ELR (cell line): ENCODE data around the gene CDC42EP1.

Source experiments
- DNase-seq: peaks from one replicate; pipeline ENCODE4 v3.0.0-alpha.2; 2015; ENCODE audit warnings: low read depth

The CDC42EP1 gene

DNA sequence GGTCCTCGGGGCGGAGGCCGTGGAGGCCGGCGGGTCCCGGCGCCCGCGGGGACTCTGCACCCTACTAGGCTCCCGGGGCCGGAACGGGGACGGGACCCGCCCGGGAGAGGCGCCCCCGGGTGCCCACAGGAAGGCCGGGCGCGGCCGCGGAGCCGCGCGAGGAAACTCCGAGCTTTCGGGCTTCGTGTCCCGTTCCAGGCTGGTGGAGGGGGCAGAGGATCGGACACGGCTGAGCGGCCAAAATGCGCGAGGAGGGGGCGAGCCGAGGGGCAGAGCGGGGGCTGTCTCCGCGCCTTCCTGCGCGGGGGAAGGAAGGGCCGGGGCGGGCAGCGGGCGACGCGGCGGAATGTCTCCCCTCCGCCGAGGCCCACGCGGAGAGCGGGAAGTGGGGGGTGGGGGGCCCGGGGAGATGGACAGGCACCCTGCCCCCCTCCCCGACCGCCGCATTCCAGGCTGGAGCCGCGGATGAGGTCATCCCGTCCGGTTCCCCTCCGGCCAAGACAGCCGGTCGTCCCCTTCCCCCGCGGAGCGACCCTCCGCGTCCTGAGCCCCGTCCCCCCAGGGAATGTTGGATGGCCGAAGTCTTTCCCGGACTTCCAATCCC is 430 bp downstream of the CDC42EP1 start:
- peak; percentile 81 for DNase-seq

DNA sequence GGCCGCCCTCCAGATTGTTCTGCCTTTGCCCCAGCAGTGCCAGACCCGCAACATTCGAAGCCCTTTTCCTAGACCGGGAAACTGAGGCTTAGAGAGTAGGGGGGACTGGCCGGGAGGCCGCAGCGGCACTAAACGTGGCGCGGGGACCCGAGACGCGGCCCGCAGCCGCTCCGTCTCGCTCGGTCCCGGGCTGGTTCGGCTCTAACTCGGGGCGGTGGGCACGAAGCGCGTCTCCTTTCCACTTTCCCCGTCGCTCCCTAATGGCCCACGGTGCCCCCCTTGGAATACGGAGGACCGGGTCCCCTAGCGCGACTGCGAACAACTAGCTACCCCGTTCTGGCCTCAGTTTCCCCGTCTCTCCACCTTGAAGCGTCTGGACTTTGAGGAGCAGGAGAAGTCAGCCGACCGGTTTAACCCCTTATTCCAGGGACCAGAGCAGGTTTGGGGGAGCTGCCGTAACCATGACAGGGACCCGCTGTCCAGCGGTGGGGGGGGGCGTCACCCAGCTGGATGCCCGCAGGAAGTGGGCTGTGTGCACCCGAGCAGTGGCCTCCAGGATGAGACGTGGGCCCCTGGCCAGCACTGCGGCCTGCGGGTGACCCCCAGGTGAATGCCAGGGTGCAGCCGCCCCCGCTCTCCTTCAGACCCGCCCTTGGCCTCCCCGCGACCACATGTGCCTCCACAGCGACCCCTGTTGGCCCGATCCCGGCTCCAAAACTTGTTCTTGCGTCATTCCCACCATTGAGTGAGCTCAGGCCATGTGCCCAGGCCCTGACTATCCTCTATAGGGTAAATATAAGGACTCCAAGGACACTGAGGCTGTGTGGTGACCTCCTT is 1.1 kb downstream of the CDC42EP1 start:
- DNase-seq, result peak; percentile 92

DNA sequence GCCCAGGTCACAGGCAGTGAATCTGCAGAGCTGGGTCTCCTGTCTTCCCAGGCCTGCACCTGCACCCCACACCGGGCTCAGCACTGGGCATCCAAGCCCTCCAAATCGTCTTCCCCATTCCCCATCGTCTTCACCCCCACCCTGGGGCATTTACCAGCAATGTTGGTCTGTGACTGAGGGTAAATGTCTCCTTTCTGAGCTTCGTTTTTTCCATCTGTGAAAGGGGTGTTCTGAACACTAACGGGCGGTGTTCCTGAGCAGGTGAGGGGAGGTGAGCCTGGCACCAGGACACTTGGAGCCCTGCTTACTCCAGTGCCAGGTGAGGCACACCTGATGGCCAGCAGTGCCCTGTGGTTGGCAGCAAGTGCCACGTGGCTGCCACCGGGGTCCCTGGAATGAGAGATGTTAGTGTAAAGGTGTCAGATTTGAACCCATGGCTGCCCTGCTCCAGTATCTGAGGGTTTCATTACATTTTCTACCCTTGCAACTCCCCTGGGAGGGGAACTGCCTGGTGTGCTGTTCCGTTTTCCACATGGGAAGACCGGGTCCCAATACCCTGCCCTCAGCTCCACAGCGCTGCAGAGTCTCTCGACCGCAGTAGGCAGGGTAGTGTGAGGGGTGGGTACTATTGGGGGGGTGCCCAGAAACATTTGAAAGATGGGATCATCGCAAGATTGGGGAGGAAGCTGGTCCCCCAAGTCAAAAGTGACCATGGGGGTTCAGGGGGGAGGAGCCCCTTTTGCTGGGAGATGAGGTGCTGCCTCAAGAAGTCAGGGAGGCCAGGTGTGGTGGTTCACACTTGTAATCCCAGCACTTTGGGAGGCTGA is 2.0 kb downstream of the CDC42EP1 start:
- no peak for DNase-seq

DNA sequence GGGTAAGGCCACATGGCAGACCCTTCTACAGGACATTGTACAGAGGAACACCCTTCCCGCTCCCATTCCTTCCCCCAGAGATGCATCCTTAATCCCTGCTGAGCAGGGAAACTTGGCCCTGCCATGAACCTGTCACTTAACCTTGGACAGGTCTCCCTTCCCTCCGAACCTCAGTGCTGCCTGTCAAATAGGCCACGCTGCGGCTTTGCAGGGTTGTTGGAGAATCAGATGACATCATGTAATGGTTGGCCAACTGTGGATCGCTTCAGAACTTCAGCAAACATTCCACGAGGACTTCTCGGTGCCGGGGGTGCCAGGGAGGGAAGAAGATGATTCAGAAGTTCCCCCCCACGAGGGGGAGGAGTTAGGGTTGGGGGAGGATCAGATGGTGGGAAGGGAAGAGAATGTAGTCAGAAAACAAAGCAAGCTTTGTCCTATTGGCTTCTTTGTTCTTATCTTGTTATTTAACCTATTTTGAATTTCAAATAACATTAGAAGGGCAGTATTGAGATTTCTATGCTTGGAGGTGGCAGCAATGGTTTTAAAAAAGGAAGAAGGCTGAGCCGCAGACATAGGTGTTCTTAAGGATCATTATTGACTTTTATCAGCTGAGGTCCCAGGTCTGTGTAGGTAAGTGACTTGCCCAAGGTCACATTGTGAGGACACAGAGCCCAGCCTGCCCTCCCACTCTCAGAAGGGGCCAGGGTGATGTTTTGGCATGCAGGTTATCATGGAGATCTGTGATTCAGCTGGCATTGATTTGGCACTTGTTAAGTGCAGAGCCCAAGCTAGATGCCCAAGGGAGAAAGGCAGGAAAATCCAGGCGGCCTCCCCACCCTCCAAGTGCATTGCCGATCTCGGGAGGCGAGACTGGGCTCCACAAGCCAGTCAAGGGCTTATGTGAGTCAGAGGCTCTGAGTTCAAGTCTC is 3.1 kb downstream of the CDC42EP1 start:
- DNase-seq, result peak; percentile 96

DNA sequence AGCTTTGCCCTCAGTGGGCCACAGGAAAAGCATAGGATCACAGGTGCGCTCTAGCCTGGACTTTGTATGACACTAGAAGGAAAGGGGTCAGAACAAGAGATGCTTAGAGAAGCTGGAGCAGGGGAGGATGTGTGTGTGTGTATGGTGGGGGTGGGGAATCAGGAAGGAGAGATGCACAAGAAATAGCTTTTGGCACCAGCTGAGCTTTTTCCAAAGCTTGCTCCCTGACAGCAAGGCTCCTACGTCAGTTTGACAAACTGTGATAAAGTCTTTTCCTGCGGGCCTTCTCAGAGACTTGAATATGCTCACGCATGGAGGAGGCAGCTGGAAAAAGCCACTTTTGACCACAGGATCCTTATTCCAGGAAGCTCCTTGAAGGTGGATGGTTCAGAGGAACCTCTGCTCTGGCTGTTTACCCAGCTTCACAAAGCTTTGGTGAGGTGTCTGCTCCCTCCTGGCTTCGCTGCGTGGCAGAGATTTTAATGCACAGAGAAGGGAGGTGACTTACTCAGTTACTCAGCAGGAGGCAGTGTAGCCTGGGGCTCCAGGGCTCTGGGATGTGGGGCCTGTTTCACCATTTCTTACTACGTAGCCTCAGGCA is 3.9 kb downstream of the CDC42EP1 start:
- DNase-seq, result no peak

DNA sequence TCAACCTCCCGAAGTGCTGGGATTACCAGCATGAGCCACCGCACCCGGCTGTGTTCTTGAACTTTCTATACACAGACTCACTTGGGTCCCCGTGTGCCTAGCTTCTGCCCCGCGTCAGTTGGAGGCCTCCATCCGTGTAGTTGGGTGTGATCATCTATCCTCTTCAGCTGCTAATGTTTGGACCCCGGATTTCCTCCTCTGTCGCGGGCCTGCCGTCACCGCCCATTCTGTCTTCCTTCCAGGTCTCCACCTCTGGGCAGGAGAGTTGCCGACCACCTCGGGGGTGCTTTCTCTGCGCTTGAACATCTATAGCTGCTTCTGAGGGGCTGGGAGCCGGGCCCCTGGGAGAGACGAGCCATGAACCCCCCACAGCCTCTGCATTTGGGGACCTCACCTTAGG is 5.5 kb downstream of the CDC42EP1 start:
- no peak for DNase-seq

DNA sequence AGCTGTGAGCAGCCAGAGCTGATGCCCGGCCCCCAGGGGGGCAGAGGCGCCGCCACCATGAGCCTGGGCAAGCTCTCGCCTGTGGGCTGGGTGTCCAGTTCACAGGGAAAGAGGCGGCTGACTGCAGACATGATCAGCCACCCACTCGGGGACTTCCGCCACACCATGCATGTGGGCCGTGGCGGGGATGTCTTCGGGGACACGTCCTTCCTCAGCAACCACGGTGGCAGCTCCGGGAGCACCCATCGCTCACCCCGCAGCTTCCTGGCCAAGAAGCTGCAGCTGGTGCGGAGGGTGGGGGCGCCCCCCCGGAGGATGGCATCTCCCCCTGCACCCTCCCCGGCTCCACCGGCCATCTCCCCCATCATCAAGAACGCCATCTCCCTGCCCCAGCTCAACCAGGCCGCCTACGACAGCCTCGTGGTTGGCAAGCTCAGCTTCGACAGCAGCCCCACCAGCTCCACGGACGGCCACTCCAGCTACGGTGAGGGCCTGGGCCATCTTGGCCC is 6.1 kb downstream of the CDC42EP1 start:
- no peak for DNase-seq

DNA sequence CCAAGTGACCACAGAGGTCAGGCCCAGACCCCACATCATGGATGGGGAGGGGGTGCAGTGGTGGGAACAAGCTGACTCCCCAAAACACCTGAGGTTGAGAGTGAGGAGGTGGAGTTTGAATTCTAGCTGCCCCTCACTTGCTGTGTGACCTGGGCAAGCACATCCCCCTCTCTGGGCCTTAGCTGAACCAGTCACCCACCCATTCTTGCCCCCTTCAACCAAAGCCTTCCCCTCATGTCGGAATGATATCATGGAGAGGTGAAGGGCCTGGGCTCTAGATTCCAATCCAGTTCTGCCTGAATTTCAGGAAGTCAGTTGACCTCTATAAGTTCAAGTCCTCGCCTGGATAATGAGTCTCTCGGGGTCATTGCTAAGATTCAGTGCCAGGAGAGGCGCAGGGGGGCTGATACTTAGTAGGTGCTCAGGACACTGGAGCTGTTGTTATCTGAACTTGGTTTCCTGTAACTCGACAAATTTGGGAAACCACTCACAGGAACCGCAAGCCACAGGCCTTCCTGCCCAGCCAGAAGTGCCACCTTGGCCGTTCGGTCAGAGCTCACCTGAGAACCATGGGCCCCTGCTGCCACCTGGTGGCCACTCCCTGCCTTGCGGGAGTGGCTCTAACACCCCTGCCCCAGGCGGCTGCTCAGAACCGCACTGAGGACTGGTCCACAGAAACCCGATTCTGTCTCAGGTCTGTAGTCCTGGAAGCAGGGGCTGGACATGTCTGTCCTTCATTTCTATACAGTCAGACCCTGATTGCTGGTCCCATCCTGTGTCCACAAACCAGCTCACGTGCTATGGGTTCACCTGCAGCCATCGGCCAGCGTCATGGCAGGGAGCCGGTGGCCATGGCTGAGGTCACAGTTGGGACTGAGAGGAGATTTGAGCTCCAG is 6.9 kb downstream of the CDC42EP1 start:
- peak; percentile 68 for DNase-seq

DNA sequence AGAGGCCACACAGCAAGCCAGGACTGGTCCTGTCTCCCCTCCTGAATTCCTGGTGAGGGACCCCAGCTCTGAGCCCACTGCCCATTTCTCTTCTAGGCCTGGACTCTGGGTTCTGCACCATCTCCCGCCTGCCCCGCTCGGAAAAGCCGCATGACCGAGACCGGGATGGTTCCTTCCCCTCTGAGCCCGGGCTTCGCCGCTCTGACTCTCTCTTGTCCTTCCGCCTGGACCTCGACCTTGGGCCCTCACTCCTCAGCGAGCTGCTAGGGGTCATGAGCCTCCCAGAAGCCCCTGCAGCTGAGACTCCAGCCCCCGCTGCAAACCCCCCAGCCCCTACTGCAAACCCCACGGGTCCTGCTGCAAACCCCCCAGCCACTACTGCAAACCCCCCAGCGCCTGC is 7.7 kb downstream of the CDC42EP1 start:
- no peak for DNase-seq

DNA sequence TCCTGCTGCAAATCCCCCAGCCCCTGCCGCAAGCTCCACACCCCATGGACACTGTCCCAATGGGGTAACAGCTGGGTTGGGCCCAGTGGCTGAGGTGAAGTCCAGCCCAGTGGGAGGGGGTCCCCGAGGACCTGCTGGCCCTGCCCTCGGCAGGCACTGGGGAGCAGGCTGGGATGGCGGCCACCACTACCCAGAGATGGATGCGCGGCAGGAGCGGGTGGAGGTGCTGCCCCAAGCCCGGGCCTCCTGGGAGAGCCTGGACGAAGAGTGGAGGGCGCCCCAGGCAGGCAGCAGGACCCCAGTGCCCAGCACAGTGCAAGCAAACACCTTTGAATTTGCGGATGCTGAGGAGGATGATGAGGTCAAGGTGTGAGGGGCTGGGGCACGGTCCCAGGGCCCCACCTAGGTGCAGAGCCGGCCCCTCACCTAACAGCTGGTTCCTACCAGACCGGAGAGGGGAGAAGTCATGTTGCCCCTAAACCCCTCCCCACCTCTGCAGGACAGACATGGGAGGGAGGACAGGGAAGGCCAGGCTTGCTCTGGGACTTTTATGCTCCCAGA is 8.2 kb downstream of the CDC42EP1 start:
- no peak for DNase-seq

DNA sequence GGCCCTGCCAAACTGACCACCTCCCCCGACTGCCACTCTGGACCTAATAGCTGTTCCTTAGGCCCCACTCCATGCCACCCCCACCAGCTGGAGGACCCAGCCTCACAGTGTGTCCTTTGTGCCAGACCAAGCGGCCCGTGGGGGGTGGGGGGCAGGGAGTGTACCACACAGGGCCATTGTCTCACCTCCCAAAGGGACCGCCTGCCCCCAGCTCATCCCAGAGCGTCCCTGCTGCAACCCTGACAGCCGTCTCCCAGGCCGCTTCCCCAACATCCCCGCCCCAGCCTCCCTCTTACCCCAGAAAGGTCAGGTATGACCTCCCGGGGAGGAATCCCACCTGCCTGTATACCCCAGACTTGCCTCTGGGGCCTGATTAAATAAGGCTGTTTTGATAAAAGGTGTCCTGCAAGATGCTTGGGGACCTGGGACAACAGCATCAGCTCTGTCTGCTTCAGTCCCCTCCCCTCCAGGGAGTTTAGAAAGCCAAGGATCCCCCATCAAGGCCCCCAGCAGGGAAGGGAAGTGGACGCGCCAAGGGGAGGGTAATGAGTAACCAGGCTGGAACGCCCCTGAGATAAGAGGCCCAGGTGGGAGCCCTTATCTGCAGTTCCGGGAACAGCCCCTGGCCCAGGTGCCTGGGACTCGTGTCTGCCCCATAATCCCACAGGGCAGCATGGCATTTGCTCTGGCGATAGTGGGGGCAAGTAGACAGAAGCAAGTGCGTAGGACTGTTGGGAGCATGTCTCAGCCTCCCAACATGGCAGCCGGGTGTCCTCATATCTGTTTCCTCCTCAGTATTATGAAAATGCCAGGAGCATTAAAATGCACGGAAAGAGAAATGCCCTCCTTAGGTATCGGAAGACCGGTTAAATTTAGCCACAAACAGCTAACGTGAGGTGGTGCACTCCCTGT is 9.0 kb downstream of the CDC42EP1 start:
- no peak for DNase-seq

DNA sequence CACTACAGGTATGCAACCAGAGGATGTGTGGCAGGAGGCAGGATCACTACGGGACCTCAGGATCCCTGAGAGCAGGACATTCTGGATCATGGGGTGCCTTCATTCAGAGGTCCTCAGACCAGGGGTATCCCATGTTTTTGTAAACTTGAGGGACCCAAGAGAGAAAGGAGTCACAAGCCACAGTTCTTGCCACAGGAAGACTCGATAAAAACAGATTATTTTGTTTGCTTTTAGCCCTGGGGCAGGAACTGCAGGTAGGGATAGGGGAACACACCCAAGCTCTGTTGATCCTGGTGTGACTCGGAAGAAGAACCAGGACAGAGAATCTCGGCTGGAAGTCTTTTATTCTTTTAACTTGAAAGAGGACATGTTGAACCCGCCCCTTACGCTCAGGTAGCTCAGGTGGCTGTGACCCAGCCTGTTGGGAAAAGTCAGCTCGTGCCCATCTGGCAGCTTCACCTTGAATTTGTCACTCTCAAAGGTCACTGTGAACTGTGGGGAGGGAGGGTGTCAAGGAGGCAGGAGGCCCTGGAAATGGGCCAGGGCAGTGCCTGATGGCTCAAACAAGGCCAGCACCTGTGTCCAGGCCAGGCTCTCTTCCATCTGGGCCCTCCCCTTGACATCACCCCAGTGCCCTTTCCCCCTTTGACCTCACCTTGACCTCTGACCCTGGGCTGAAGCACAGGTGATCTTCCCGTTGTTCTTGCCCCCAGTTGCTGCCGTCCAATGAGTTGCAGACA is 9.8 kb downstream of the CDC42EP1 start:
- DNase-seq, result no peak

DNA sequence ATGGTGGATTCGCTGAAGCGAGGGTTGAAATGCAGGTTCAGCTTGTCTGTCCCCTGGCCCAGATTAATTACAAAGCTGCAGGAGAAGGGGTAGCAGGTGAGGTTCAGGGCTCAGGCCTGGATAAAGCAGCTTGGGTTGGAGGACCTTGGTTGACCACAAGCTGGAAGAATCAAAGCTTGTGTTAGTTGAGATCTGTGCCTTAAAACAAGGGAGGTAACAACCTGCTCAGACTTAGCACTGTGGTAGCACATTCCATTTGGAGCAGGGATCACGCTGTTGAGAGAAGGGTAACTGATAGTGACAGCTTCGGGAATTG is 10.3 kb downstream of the CDC42EP1 start:
- no peak for DNase-seq

DNA sequence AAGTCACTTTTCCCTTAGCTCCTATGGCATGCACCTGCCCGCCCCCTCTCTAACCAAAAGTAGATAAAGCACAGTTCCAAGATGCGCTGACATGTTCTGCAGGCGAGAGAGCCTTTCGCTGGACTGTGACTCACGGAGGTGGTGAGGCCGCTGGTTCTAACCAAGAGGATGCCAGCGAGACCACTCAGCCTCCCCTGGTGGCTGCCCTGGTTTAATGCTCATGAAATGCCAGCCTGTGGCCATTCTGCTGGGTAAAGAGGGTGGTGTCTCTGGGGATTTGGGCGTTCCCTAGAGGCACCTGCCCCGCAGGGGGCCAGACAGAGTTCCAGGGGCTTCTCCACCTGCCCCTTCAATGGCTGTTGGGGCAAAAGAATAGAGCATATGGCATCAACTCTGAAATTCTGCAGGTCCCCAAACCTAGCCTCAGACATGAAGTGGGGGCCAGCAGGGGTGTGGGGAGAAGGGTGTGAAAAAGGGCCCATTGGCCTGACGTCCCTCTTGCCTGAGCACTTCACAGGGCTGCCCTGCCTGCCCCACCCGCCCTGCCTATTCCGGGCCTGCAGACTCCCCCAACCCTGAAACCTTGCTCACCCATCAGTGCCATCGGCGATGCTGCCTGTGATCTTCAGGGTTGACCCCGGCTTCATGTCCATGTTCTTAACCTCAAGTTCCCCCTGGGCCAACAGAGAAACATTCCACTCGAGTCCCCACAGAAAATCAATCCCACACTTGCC is 11.1 kb downstream of the CDC42EP1 start:
- DNase-seq, result peak; percentile 80

DNA sequence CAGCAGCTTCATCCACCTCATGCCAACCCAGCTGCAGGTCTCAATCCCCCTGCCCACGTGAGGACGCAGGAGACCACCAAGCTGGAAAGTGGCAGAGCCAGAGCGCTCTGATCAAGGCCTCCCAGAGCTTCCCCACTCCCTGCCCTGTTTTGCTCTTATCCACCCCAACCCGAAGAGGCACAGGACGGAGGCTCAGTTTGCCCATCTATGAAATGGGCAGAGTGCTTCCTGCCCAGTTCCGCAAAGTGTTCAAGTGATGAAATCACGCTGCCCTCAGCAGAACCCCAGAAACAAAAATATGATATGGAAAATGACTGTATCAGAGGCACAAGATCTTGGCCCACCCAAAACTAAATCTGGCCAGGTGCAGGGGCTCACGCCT is 11.7 kb downstream of the CDC42EP1 start:
- DNase-seq, result no peak

DNA sequence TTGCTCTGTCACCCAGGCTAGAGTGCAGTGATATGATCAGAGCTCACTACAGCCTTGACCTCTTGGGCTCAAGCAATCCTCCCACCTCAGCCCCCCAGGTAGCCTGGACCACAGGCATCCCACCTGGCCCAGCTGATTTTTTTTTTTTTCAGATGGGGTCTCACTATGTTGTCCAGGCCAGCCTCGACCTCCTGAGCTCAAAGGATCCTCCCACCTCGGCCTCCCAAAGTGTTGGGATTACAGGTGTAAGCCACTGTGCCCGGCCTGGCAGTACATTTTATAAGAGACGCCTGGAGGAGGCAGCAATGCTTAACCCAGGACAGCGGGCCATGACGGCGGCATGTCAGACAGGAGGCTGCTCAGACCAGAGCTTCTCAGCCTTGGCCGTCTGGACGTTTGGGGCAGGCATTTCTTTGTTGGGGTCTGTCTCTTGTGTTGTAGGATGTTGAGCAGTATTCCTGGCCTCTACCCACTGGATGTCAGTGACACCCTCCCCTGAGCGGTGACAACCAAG is 15.3 kb downstream of the CDC42EP1 start:
- DNase-seq, result no peak

DNA sequence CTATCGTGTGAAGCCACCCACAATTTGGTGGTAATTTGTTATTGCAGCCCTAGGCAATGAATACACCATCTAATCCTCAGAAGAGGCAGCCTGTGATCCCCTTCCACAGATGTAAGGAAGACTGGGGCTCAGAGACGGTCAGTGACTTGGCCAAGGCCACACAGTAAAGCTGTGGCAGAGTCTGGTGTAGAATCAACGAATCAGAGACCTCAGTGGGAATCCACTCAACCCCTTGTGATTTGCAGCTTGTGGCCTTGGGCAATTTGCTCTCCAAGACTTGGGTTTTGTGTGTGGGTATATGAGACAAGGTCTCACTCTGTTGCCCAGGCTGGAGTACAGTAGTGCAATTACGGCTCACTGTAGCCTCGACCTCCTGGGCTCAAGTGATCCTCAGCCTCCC is 17.7 kb downstream of the CDC42EP1 start:
- DNase-seq, result no peak
